ENCODE results near the gene DNAJC5G. TPM values are rescaled to one million over a fixed set of nuclear protein-coding genes. Genes with fewer than 3 reads are reported as not detected.

Gene DNAJC5G
- total and polyA plus RNA-seq, 9 of the 15 experiments (the other 6 are each of a cell fraction or from before 2014, with no cell fraction given) = not detected

DNA sequence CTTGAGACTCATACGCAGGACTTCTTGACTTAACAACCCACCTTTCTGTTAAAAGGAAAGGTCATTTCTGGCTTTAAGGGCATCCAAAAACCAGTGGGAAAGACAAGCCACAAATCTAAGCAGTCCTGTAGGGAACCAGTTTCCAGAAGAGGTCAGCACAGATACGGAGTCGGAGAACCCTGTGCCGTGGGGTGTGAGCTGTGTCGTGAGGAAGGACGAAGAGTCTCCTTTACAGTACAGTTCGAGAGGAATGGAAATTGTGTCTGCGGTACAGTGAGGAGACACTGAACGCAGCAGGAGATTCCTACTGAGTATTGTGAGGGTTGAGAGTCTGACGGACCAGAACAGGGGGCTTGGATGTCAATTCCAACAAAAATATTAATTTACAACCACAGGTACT is 30.1 kb upstream of the DNAJC5G start (continued):
- TF ChIP-seq, protein P1, sequence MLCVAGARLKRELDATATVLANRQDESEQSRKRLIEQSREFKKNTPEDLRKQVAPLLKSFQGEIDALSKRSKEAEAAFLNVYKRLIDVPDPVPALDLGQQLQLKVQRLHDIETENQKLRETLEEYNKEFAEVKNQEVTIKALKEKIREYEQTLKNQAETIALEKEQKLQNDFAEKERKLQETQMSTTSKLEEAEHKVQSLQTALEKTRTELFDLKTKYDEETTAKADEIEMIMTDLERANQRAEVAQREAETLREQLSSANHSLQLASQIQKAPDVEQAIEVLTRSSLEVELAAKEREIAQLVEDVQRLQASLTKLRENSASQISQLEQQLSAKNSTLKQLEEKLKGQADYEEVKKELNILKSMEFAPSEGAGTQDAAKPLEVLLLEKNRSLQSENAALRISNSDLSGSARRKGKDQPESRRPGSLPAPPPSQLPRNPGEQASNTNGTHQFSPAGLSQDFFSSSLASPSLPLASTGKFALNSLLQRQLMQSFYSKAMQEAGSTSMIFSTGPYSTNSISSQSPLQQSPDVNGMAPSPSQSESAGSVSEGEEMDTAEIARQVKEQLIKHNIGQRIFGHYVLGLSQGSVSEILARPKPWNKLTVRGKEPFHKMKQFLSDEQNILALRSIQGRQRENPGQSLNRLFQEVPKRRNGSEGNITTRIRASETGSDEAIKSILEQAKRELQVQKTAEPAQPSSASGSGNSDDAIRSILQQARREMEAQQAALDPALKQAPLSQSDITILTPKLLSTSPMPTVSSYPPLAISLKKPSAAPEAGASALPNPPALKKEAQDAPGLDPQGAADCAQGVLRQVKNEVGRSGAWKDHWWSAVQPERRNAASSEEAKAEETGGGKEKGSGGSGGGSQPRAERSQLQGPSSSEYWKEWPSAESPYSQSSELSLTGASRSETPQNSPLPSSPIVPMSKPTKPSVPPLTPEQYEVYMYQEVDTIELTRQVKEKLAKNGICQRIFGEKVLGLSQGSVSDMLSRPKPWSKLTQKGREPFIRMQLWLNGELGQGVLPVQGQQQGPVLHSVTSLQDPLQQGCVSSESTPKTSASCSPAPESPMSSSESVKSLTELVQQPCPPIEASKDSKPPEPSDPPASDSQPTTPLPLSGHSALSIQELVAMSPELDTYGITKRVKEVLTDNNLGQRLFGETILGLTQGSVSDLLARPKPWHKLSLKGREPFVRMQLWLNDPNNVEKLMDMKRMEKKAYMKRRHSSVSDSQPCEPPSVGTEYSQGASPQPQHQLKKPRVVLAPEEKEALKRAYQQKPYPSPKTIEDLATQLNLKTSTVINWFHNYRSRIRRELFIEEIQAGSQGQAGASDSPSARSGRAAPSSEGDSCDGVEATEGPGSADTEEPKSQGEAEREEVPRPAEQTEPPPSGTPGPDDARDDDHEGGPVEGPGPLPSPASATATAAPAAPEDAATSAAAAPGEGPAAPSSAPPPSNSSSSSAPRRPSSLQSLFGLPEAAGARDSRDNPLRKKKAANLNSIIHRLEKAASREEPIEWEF (CRISPR knock-in tag; IDR thresholded peaks at IDR 0.05) = no peak
- TF ChIP-seq, protein P2, sequence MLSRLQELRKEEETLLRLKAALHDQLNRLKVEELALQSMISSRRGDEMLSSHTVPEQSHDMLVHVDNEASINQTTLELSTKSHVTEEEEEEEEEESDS (CRISPR knock-in tag; IDR thresholded peaks at IDR 0.05) = no peak

DNA sequence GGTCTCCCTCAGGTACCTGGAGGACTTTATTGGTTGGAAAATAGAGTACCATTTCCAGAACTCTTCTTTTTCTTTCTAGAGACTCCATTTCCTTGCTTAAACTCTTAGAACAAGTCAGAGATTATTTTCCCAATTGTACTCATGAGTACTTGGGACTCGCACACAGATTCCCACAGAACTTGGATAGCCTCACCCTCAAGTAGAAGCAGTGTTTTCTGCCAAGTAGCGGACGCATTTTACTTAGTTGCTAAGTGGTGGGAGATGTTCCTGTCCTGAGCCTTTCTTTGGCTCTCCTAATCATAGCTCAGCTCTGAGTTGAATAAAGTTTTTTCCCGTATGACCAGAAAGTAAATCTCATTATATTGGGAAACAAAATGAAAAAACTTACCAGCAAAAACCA is 29.6 kb upstream of the DNAJC5G start:
- intact Hi-C loops (cut with micrococcal nuclease) = no loop called here
- H3K79me2 ChIP-seq (ENCODE audit: control insufficient read depth, insufficient read depth, low read length) = no peaks in the 10 kb centered on the region
- H3K9me3 ChIP-seq (replicated peaks; ENCODE audit: control insufficient read depth, insufficient read depth, low read depth, low read length) = no peaks in the 10 kb centered on the region
- no peak overlapping the region for H3K27ac ChIP-seq (ENCODE audit: extremely low read depth, low read depth, low read length)
- no peaks in the 10 kb centered on the region for H3K9me1 ChIP-seq (ENCODE audit: control insufficient read depth, insufficient read depth, low read length)
- H2AFZ ChIP-seq (ENCODE audit: low read depth, low read length) = no peak overlapping the region
- DNase-seq (ENCODE audit: extremely low read depth in 1 of 4, low spot score in 3 of 4) = no peak
- H3K36me3 ChIP-seq (ENCODE audit: control insufficient read depth, insufficient read depth, low read length) = peaks cover 41% of the 10 kb centered on the region
- in situ Hi-C loops (cut with MboI) = no loop called here
- no peak for FAIRE-seq
- 0 out of 2 replicates have a peak, but pooled peaks cover 4% of the 10 kb centered on the region for H4K20me1 ChIP-seq (replicated peaks; ENCODE audit: control insufficient read depth, insufficient read depth, low read length)
- ATAC-seq = no peak
- BruUV-seq (replicated peaks) = no TSS peak
- no peak overlapping the region for H3K4me2 ChIP-seq (ENCODE audit: insufficient read depth, low read length)
- ChIA-PET CTCF (ENCODE audit: low intra/inter-chr PET ratio) (no interaction called here), POLR2A (interaction anchor here (0.6 kb wide), 1 partner anchor 182 kb away, joined by 3 read pairs; no protein-coding TSS in a partner anchor)
- no peak overlapping the region for H3K4me3 ChIP-seq
- TF ChIP-seq ASH1L (IDR thresholded peaks at IDR 0.05; ENCODE audit: borderline replicate concordance, low read depth, partially characterized antibody) (no peak), BDP1 (IDR thresholded peaks at IDR 0.05; ENCODE audit: insufficient read depth, insufficient read length) (no peak), NFXL1 (CRISPR knock-in tag; IDR thresholded peaks at IDR 0.05) (no peak), SMARCB1 (IDR thresholded peaks at IDR 0.05; ENCODE audit: insufficient read length, low read depth) (no peak), SP1 (CRISPR knock-in tag; IDR thresholded peaks at IDR 0.05) (no peak), MAFF (IDR thresholded peaks at IDR 0.05; ENCODE audit: low read length) (no peak), MBD2 (IDR thresholded peaks at IDR 0.05; ENCODE audit: borderline replicate concordance, low read depth) (no peak), ZNF124 (CRISPR knock-in tag; IDR thresholded peaks at IDR 0.05) (no peak), MTA2 (IDR thresholded peaks at IDR 0.05; ENCODE audit: low read depth) (no peak), ZNF431 (CRISPR knock-in tag; IDR thresholded peaks at IDR 0.05) (no peak)
- TF ChIP-seq, protein P3, sequence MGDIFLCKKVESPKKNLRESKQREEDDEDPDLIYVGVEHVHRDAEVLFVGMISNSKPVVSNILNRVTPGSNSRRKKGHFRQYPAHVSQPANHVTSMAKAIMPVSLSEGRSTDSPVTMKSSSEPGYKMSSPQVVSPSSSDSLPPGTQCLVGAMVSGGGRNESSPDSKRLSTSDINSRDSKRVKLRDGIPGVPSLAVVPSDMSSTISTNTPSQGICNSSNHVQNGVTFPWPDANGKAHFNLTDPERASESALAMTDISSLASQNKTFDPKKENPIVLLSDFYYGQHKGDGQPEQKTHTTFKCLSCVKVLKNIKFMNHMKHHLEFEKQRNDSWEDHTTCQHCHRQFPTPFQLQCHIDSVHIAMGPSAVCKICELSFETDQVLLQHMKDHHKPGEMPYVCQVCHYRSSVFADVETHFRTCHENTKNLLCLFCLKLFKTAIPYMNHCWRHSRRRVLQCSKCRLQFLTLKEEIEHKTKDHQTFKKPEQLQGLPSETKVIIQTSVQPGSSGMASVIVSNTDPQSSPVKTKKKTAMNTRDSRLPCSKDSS (IDR thresholded peaks at IDR 0.05; ENCODE audit: low read depth, partially characterized antibody) = no peak
- TF ChIP-seq, protein P4, sequence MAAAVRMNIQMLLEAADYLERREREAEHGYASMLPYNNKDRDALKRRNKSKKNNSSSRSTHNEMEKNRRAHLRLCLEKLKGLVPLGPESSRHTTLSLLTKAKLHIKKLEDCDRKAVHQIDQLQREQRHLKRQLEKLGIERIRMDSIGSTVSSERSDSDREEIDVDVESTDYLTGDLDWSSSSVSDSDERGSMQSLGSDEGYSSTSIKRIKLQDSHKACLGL (CRISPR knock-in tag; IDR thresholded peaks at IDR 0.05; ENCODE audit: borderline replicate concordance, poor library complexity, severe bottlenecking) = no peak
- 68% methylated on average over 4 of the region's 4 CpGs for WGBS (ENCODE audit: insufficient coverage, low coverage, missing lambda C conversion rate)
- no peaks in the 10 kb centered on the region for H3K27me3 ChIP-seq (ENCODE audit: control insufficient read depth in 2 of 2, insufficient read depth in 2 of 2, low read length in 2 of 2)
- peaks cover 4 to 12% of the 10 kb centered on the region in 2 experiments for H3K4me1 ChIP-seq (replicated peaks in 1 of 2; ENCODE audit: control insufficient read depth in 2 of 2, insufficient read depth in 2 of 2, low read length in 2 of 2)
- H3K9ac ChIP-seq (ENCODE audit: insufficient read depth in 1 of 2, low read depth in 2 of 2, low read length in 2 of 2) = no peak overlapping the region

All from K562 (cell line).